Measurements from ENCODE around the gene PTTG1IP. TPM values are rescaled to one million over a fixed set of nuclear protein-coding genes. Genes with fewer than 3 reads are reported as not detected.
A peak's percentile ranks its signal among the peaks of the same experiment; 100 is the strongest.

The PTTG1IP gene
- total RNA-seq, 1 experiment from 2014 or later: 117 TPM

GRCh38 chr21:44845418-44846223, 27.9 kb downstream of the PTTG1IP start:
- peaks cover 10% of the 10 kb centered on the region for H3K36me3 ChIP-seq (replicated peaks; ENCODE audit: control insufficient read depth, insufficient read depth, low read length)
- peak; percentile 98 for DNase-seq
- no peaks in the 10 kb centered on the region for H3K27me3 ChIP-seq (ENCODE audit: control insufficient read depth, insufficient read depth, low read length)
- H3K4me3 ChIP-seq (ENCODE audit: insufficient read depth, low read depth, low read length): peak overlapping the region; percentile 29

- Histone ChIP-seq H3K27me3 (ENCODE audit: control insufficient read depth, insufficient read depth, low read length) (no peaks in the 10 kb centered on the region), H3K4me3 (ENCODE audit: insufficient read depth, low read depth, low read length) (peak overlapping the region; percentile 11; the same call in 1 of the 2 replicates), H3K36me3 (replicated peaks; ENCODE audit: control insufficient read depth, insufficient read depth, low read length) (peaks cover under 1% of the 10 kb centered on the region; the same call in 1 of the 2 replicates)
- DNase-seq: peak; percentile 90
These were observed 29.2 kb downstream of the PTTG1IP start for GRCh38 chr21:44844256-44844655.

- Histone ChIP-seq H3K27me3 (ENCODE audit: control insufficient read depth, insufficient read depth, low read length) (no peaks in the 10 kb centered on the region), H3K4me3 (ENCODE audit: insufficient read depth, low read depth, low read length) (no peak overlapping the region), H3K36me3 (replicated peaks; ENCODE audit: control insufficient read depth, insufficient read depth, low read length) (no peaks in the 10 kb centered on the region)
- DNase-seq: no peak
These were observed 30.6 kb downstream of the PTTG1IP start for GRCh38 chr21:44842721-44843445.

- H3K36me3 ChIP-seq (replicated peaks; ENCODE audit: control insufficient read depth, insufficient read depth, low read length): no peaks in the 10 kb centered on the region
- DNase-seq: peak; percentile 29
- no peak overlapping the region for H3K4me3 ChIP-seq (ENCODE audit: insufficient read depth, low read depth, low read length)
- no peaks in the 10 kb centered on the region for H3K27me3 ChIP-seq (ENCODE audit: control insufficient read depth, insufficient read depth, low read length)
These were observed 31.4 kb downstream of the PTTG1IP start for GRCh38 chr21:44842087-44842486.

- DNase-seq: peak; percentile 50
- no peak overlapping the region for H3K4me3 ChIP-seq (ENCODE audit: insufficient read depth, low read depth, low read length)
- no peaks in the 10 kb centered on the region for H3K36me3 ChIP-seq (replicated peaks; ENCODE audit: control insufficient read depth, insufficient read depth, low read length)
- no peaks in the 10 kb centered on the region for H3K27me3 ChIP-seq (ENCODE audit: control insufficient read depth, insufficient read depth, low read length)
These were observed 32.7 kb downstream of the PTTG1IP start for GRCh38 chr21:44840771-44841170.

GRCh38 chr21:44838951-44839350, 34.5 kb downstream of the PTTG1IP start:
- no peak overlapping the region for H3K4me3 ChIP-seq (ENCODE audit: insufficient read depth, low read depth, low read length)
- H3K36me3 ChIP-seq (replicated peaks; ENCODE audit: control insufficient read depth, insufficient read depth, low read length): no peaks in the 10 kb centered on the region
- no peak for DNase-seq
- no peaks in the 10 kb centered on the region for H3K27me3 ChIP-seq (ENCODE audit: control insufficient read depth, insufficient read depth, low read length)

- peak; percentile 78 for DNase-seq
- Histone ChIP-seq H3K4me3 (ENCODE audit: insufficient read depth, low read depth, low read length) (no peak overlapping the region), H3K36me3 (replicated peaks; ENCODE audit: control insufficient read depth, insufficient read depth, low read length) (no peaks in the 10 kb centered on the region), H3K27me3 (ENCODE audit: control insufficient read depth, insufficient read depth, low read length) (no peaks in the 10 kb centered on the region)
These were observed 35.2 kb downstream of the PTTG1IP start for GRCh38 chr21:44838039-44838895.

GRCh38 chr21:44837537-44837936, 36.0 kb downstream of the PTTG1IP start:
- no peak overlapping the region for H3K4me3 ChIP-seq (ENCODE audit: insufficient read depth, low read depth, low read length)
- no peaks in the 10 kb centered on the region for H3K27me3 ChIP-seq (ENCODE audit: control insufficient read depth, insufficient read depth, low read length)
- DNase-seq: peak; percentile 72
- H3K36me3 ChIP-seq (replicated peaks; ENCODE audit: control insufficient read depth, insufficient read depth, low read length): no peaks in the 10 kb centered on the region

- DNase-seq: peak; percentile 68
- H3K4me3 ChIP-seq (ENCODE audit: insufficient read depth, low read depth, low read length): no peak overlapping the region
- H3K36me3 ChIP-seq (replicated peaks; ENCODE audit: control insufficient read depth, insufficient read depth, low read length): no peaks in the 10 kb centered on the region
- H3K27me3 ChIP-seq (ENCODE audit: control insufficient read depth, insufficient read depth, low read length): no peaks in the 10 kb centered on the region
These were observed 36.6 kb downstream of the PTTG1IP start for GRCh38 chr21:44836666-44837471.

- peak; percentile 59 for DNase-seq
- Histone ChIP-seq H3K27me3 (ENCODE audit: control insufficient read depth, insufficient read depth, low read length) (no peaks in the 10 kb centered on the region), H3K4me3 (ENCODE audit: insufficient read depth, low read depth, low read length) (no peak overlapping the region), H3K36me3 (replicated peaks; ENCODE audit: control insufficient read depth, insufficient read depth, low read length) (no peaks in the 10 kb centered on the region)
These were observed 37.2 kb downstream of the PTTG1IP start for GRCh38 chr21:44836349-44836665.

- Histone ChIP-seq H3K36me3 (replicated peaks; ENCODE audit: control insufficient read depth, insufficient read depth, low read length) (no peaks in the 10 kb centered on the region), H3K4me3 (ENCODE audit: insufficient read depth, low read depth, low read length) (no peak overlapping the region), H3K27me3 (ENCODE audit: control insufficient read depth, insufficient read depth, low read length) (no peaks in the 10 kb centered on the region)
- DNase-seq: no peak
These were observed 37.9 kb downstream of the PTTG1IP start for GRCh38 chr21:44835647-44835973.

GRCh38 chr21:44834951-44835646, 38.4 kb downstream of the PTTG1IP start:
- Histone ChIP-seq H3K27me3 (ENCODE audit: control insufficient read depth, insufficient read depth, low read length) (no peaks in the 10 kb centered on the region), H3K36me3 (replicated peaks; ENCODE audit: control insufficient read depth, insufficient read depth, low read length) (no peaks in the 10 kb centered on the region), H3K4me3 (ENCODE audit: insufficient read depth, low read depth, low read length) (no peak overlapping the region)
- no peak for DNase-seq

GRCh38 chr21:44834231-44834950, 39.1 kb downstream of the PTTG1IP start:
- no peaks in the 10 kb centered on the region for H3K36me3 ChIP-seq (replicated peaks; ENCODE audit: control insufficient read depth, insufficient read depth, low read length)
- no peaks in the 10 kb centered on the region for H3K27me3 ChIP-seq (ENCODE audit: control insufficient read depth, insufficient read depth, low read length)
- no peak overlapping the region for H3K4me3 ChIP-seq (ENCODE audit: insufficient read depth, low read depth, low read length)
- DNase-seq: no peak
